ENCODE results near the gene TMIGD1.

Gene TMIGD1

GRCh38 chr17:30336369-30337171 lies 2.7 kb upstream of the TMIGD1 start:
- DNase-seq (ENCODE audit: low read depth in 3 of 3, low spot score in 1 of 3) = peak in 2 of 3 donors; percentile 22 to 31

DNA sequence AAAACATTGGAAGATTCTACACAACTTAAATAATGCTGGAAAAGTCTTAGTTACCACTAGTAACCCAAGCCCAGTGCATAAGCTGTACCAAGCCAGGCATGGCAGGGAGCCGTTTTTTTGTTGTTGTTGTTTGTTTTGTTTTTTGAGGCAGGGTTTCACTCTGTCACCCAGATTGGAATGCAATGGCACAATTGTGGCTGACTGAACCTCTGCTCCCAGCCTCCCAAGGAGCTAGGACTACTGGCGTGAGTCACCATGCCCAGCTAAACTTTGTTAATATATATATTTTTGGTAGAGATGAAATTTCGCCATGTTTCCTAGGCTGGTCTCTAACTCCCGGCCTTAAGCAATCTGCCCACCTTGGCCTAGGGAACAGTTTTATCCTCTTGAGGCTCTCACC lies 564 bp upstream of the TMIGD1 start:
- DNase-seq (ENCODE audit: low read depth in 3 of 3, low spot score in 1 of 3) = no peak

GRCh38 chr17:30332057-30332542 lies 1.8 kb downstream of the TMIGD1 start:
- DNase-seq (ENCODE audit: low read depth in 3 of 3, low spot score in 1 of 3) = peak in 2 of 3 donors; percentile 23 to 30

- no peak for DNase-seq (ENCODE audit: low read depth in 3 of 3, low spot score in 1 of 3)
Observed at GRCh38 chr17:30326809-30327208, 7.0 kb downstream of the TMIGD1 start.

GRCh38 chr17:30324723-30325122 lies 9.1 kb downstream of the TMIGD1 start:
- DNase-seq (ENCODE audit: low read depth in 3 of 3, low spot score in 1 of 3) = no peak

GRCh38 chr17:30323895-30324319 lies 9.9 kb downstream of the TMIGD1 start:
- DNase-seq (ENCODE audit: low read depth in 3 of 3, low spot score in 1 of 3) = no peak

- DNase-seq (ENCODE audit: low read depth in 3 of 3, low spot score in 1 of 3) = peak in 1 of 3 donors; percentile 40
Observed at GRCh38 chr17:30323262-30323894, 10.5 kb downstream of the TMIGD1 start.

DNA sequence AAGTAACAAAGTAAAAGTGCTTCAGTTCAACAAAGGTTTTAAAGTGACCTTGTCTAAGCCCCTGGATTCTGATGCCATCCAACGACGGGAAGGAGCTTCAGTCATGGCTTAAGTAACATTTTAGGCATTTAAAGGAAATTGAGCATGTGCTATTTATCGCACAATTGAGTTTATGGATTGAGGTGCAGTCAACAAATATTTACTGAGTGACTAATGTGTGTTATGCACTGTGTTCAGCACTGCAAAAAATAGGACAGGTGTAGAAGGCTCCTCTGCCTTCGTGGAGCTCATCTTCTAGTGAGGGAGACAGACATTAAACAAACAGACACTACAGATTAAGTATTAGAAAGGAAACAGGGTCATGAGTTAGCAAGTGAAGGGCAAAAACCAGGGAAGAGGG lies 12.5 kb downstream of the TMIGD1 start:
- no peak for DNase-seq (ENCODE audit: low read depth in 3 of 3, low spot score in 1 of 3)

- DNase-seq (ENCODE audit: low read depth in 3 of 3, low spot score in 1 of 3) = no peak
Observed at GRCh38 chr17:30318155-30318554, 15.7 kb downstream of the TMIGD1 start.

- no peak for DNase-seq (ENCODE audit: low read depth in 3 of 3, low spot score in 1 of 3)
Observed at GRCh38 chr17:30316736-30317135, 17.1 kb downstream of the TMIGD1 start.

- DNase-seq (ENCODE audit: low read depth in 3 of 3, low spot score in 1 of 3) = no peak
Observed at GRCh38 chr17:30315106-30315505, 18.8 kb downstream of the TMIGD1 start.

- DNase-seq (ENCODE audit: low read depth in 3 of 3, low spot score in 1 of 3) = no peak
Observed at GRCh38 chr17:30314474-30314873, 19.4 kb downstream of the TMIGD1 start.

DNA sequence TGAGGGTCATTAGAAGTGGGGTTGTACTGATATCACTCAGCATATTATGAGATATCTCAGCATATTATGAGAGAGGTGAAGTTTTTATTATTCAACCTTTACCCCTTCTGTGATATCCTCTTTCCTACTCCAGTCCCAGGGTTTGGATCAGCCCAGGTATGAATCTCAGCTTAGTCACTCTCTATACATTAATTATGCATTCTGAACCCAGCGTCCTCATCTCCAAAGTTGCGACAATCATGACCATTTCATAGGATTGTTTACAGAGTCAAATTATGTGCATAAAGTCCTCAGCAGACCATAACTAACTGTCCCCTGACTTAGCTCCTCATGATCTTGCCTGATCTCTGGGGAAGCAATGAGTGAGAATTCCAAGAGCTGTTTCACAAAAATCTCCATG lies 21.6 kb downstream of the TMIGD1 start:
- no peak for DNase-seq (ENCODE audit: low read depth in 3 of 3, low spot score in 1 of 3)

DNA sequence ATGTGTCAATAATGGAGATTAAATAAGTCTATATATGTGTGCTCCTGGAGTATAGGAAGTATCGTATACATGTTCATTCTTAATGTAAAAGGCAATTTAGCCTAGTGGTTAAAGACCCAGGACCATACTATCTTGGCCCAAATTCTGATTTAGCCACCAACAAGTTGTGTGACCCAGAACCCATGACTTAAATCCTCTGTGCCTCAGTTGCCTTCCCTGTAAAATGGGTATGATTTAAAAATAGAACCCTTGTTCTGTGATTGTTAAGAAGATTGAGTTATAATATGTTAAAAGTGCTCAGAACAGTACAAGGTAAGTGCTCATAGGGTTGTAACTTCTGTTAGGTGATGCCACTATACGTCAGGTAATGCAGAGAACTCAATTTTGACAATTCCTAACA lies 23.3 kb downstream of the TMIGD1 start:
- DNase-seq (ENCODE audit: low read depth in 3 of 3, low spot score in 1 of 3) = no peak

GRCh38 chr17:30309591-30309990 lies 24.3 kb downstream of the TMIGD1 start:
- DNase-seq (ENCODE audit: low read depth in 3 of 3, low spot score in 1 of 3) = no peak

GRCh38 chr17:30308406-30308805 lies 25.5 kb downstream of the TMIGD1 start:
- DNase-seq (ENCODE audit: low read depth in 3 of 3, low spot score in 1 of 3) = no peak

- no peak for DNase-seq (ENCODE audit: low read depth in 3 of 3, low spot score in 1 of 3)
Observed at GRCh38 chr17:30304778-30305177, 29.1 kb downstream of the TMIGD1 start.

DNA sequence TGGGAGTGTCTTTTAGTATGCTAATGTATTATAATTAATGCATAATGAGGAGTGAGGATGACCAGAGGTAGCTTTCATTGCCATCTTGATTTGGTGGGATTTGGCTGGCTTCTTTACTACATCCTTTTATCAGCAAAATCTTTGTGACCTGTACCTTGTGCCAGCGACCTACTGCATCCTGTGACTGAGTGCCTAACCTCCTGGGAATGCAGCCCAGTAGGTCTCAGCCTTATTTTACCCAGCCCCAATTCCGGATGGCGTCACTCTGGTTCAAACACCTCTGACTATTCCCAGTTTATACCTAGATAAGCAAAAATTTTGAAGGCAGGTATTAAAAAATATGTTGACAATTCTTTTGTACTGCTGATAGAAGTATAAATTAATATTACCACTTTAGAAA lies 31.6 kb downstream of the TMIGD1 start:
- DNase-seq (ENCODE audit: low read depth in 3 of 3, low spot score in 1 of 3) = no peak

DNA sequence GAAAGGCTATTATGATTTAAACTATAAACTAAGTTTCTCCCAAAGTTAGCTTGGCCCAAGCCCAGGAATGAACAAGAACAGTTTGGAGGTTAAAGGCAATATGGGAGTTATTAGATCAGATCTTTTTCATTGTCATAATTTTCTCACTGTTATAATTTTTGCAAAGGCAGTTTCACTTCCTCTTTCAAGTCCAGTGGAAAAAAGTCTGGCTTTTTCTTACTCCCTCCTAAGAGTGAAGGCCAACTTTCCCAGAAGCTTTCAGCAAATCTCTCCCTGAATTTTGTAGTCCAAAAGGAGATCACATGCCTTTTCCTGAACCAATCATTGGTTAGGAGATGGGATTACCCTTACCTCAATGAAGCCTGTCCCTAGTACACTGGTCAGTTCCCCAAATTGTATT lies 33.0 kb downstream of the TMIGD1 start:
- DNase-seq (ENCODE audit: low read depth in 3 of 3, low spot score in 1 of 3) = no peak

- DNase-seq (ENCODE audit: low read depth in 3 of 3, low spot score in 1 of 3) = no peak
Observed at GRCh38 chr17:30299000-30299399, 34.9 kb downstream of the TMIGD1 start.

DNA sequence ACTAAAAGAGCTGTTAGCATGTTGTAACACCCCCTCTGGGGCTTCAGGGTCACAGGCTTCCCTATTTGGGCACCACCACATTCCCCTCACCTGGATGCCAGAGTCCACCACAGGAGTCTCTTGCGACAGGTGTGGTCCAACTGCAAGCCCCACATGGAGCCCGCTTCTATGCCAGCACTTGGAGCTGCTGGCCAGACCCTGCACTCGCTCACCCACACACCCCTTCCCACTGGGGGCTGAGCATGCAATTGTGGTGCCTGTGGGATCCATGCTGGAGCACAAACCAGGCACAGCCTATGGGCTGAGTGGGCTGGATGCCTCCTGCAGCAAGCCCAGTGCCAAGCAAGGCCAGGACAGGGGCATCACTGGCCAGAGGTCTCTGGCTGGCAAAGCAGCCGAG lies 36.1 kb downstream of the TMIGD1 start:
- DNase-seq (ENCODE audit: low read depth in 3 of 3, low spot score in 1 of 3) = no peak

- no peak for DNase-seq (ENCODE audit: low read depth in 3 of 3, low spot score in 1 of 3)
Observed at GRCh38 chr17:30296499-30297080, 37.3 kb downstream of the TMIGD1 start.
